ENCODE data around the gene BRD3.

DNA sequence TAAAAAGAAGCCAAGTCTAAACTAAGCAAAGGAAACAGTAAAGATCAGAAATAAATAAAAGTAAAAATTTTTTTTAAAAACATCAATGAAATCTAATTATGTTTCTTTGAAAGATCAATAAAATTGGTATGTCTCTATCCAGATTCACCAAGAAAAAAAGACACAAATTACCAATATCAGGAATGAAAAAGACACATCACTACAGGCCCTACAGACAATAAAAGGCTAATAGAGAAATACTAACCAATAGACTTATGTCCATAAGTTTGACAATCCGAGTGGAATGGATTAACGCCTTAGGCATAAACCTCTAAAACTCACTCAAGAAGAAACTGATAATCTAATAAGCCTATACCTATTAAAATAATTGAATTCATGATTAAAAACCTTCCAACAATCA lies 30.2 kb downstream of the BRD3 start:
- TF ChIP-seq BHLHE40 (IDR thresholded peaks at IDR 0.05; ENCODE audit: low read depth, low read length) (no peak), HOXA7 (CRISPR knock-in tag; IDR thresholded peaks at IDR 0.05) (no peak), CTCF (IDR thresholded peaks at IDR 0.05) (no peak)

Measured in A549 (cell line).